Activated CD8-positive, alpha-beta T cell treated with anti-CD3 and anti-CD28 coated beads, Interleukin-2, amount 10 ng/mL, durations not matched to agents 7 days and 5 days (primary cell): ENCODE measurements around the gene SCN4B. TPM values are rescaled to one million over a fixed set of nuclear protein-coding genes. Genes with fewer than 3 reads are reported as not detected.

Experiments
- ATAC-seq: fragments of 150-1000 bp; cut with Tn5 transposase; one replicate; pipeline ENCODE4 v1.10.0; 2021; ENCODE audit warnings: moderate library complexity
- CTCF ChIA-PET: fragments of 350-600 bp; sonication (Branson Sonifier 250); formaldehyde crosslinking; loops from one replicate; lab custom pipeline; 2021; ENCODE audit warnings: antibody characterized with exemption; lab: Charles Lee
- POLR2A ChIA-PET: fragments of 350-600 bp; sonication (Branson Sonifier 250); formaldehyde crosslinking; loops from one replicate; lab custom pipeline; 2021; ENCODE audit warnings: antibody characterized with exemption; lab: Charles Lee
- DNase-seq: peaks from one replicate; pipeline ENCODE4 v3.0.0-alpha.2; 2020
- H3K27ac Mint-ChIP-seq: one replicate; pipeline ENCODE4 v1.8.0; 2021; ENCODE audit warnings: mild to moderate bottlenecking, mixed read lengths
- H3K27me3 Mint-ChIP-seq: one replicate; pipeline ENCODE4 v1.8.0; 2021; ENCODE audit warnings: low read depth, mixed read lengths
- H3K36me3 Mint-ChIP-seq: one replicate; pipeline ENCODE4 v1.8.0; 2021; ENCODE audit warnings: low read depth, mixed read lengths
- H3K4me1 Mint-ChIP-seq: one replicate; pipeline ENCODE4 v1.8.0; 2021; ENCODE audit warnings: low read depth, mixed read lengths
- H3K4me3 Mint-ChIP-seq: one replicate; pipeline ENCODE4 v1.8.0; 2021; ENCODE audit warnings: mild to moderate bottlenecking, mixed read lengths
- H3K9me3 Mint-ChIP-seq: one replicate; pipeline ENCODE4 v1.8.0; 2022; ENCODE audit warnings: mixed read lengths; ENCODE audit not compliant: insufficient read depth
- total RNA-seq, 2 experiments: library from RNA; stranded (reverse); gene quantifications; one replicate each; pipeline ENCODE4 v1.2.3, GENCODE V29; 2021

SCN4B gene
- total RNA-seq, 2 experiments from 2014 or later = 0.05 TPM

DNA sequence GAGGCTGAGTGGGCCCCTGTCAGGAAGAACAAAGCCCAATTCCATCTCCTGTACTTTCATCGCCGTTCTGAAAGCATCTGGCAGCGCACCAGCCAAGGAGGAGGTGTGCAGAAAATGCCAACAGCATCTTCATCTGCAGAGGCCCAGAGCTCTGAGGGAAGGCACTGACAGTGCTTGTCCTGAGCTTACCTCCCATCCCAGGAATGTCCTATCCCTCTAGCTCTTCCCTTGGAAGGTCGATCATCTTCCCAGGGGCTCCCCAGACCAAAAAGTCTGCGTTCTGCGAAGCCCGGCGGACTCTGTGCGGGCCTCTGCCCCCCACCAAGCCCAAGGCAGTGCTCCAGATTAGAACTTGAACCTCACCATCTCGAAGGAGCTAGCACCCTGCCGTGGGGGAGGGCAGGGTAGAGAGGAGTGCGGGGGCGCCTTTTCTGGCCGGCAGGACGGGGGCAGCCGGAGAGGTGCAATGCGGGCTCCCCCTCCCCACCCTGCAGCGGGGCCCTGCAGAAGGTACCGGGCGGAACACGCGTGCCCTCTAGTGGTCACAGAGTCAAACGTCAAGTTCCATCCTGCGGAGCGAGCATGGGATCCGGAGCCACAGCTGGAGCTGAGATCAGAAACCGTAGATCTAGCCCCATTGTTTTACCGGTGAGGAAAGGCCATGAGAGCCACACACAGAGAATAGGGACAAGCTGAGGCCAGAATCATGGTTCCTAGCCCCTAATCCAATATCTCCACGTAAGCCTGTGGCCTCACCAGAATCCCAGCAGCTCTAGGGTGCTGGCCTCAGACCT is 18.8 kb upstream of the SCN4B start:
- Mint-ChIP-seq H3K27ac (no peak overlapping the region), H3K4me3 (no peak overlapping the region), H3K36me3 (no peaks in the 10 kb centered on the region), H3K27me3 (peaks cover 16% of the 10 kb centered on the region), H3K9me3 (no peaks in the 10 kb centered on the region), H3K4me1 (peaks cover 10% of the 10 kb centered on the region)
- ChIA-PET POLR2A (interaction anchor here (0.9 kb wide), 1 partner anchor 15 kb away, joined by 4 read pairs; no protein-coding TSS in a partner anchor), CTCF (interaction anchor here (0.6 to 4.6 kb wide), 67 partner anchors 8 to 715 kb away, joined by 3 to 100 read pairs (median 4); partner anchors contain the start of gene SCN4B)
- DNase-seq (peak; percentile 82), ATAC-seq (peak; percentile 90)

DNA sequence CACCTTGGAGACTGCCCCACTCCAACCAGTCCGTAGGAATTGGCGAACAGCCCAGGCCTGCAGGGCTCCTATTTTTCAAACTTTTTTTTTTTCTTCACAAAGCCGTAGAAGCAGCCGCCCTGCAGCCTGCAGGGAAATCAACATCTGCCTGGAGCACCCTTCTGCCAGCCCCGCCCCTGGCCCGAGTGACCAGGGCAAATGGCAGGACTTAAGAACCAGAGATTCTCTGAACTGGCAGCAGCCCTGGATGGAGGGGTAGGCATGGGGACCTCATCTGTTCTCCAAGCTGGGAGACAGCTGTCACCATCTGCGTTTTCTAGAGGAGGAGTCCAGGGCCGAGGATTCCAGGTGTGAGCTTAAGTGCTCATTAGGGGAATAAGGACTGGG is 18.3 kb upstream of the SCN4B start:
- Mint-ChIP-seq H3K4me3 (no peak overlapping the region), H3K9me3 (no peaks in the 10 kb centered on the region), H3K27ac (no peak overlapping the region), H3K27me3 (peaks cover 10% of the 10 kb centered on the region), H3K4me1 (peaks cover 10% of the 10 kb centered on the region), H3K36me3 (no peaks in the 10 kb centered on the region)
- ChIA-PET POLR2A (interaction anchor here (0.9 kb wide), 1 partner anchor 14 kb away, joined by 4 read pairs; no protein-coding TSS in a partner anchor), CTCF (interaction anchor here (0.7 to 4.6 kb wide), 48 partner anchors 10 to 441 kb away, joined by 3 to 100 read pairs (median 5); partner anchors contain the start of gene SCN4B)
- ATAC-seq (no peak), DNase-seq (no peak)

DNA sequence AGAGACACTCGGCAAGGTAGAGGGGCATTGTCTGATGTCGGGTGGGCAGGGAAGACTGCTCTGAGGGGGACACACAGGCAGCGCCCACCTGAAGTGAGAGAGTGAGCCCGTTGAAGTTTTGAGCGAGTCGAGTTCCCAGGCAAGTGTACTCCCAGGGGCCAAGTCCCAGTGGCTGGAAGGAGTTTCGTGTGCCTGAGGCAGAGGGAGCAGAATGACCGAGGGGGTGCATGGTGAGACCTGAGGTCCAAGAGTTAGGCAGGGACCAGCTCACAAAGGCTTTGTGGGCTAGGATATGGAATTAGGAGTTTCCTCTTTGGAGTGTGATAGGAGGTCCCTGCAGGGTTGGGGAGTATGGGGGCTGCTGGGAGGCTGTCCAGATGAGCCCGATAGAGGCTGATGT is 17.6 kb upstream of the SCN4B start:
- ChIA-PET POLR2A (no interaction called here), CTCF (interaction anchor here (0.6 to 4.6 kb wide), 7 partner anchors 11 to 134 kb away, joined by 3 to 100 read pairs (median 26); partner anchors contain the start of gene CD3E)
- Mint-ChIP-seq H3K36me3 (no peaks in the 10 kb centered on the region), H3K4me1 (peaks cover 6% of the 10 kb centered on the region), H3K9me3 (no peaks in the 10 kb centered on the region), H3K27ac (no peak overlapping the region), H3K27me3 (peaks cover 7% of the 10 kb centered on the region), H3K4me3 (no peak overlapping the region)
- ATAC-seq (no peak), DNase-seq (no peak)

DNA sequence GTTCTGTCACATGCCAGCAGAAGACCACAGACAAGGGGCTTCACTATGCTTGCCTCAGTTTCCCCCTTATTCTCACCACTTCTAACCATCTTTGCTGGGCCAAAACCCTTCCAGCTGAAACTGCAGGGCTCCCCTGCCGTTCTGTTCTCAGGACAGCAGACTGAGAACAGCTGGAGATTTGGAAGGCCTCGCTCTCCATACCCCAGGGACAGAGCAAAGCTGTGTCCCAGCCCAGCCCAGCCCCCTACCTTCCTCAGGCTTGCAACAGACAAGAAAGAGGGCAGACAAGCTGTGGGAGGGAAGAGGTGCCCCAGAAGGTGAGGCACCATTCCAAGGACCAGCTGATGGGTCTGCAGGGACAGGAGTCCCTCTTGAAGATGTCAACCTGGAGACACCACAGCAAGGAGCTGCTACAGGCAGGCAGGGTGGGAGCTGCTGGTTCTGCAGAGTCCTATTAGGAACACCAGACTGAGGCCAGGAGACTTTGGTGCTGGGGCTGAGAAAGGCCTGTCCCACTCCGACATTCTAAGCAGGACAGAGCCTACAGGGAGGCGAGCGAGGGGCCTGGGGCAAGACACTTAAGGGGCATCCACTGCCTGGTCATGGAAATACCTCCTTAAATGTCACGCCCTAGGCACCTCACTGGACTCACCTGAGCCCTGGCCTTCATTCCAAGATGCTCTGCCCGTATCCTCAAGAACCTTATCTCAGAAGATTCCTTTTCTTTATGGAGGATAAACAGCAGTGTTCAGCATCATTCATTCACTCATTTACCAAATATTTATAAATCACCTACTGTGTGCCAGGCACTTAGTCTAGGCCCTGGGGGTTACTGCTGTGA is 16.9 kb upstream of the SCN4B start:
- no peaks in the 10 kb centered on the region for H3K9me3 Mint-ChIP-seq
- peaks cover 9% of the 10 kb centered on the region for H3K27me3 Mint-ChIP-seq
- H3K4me1 Mint-ChIP-seq = peaks cover 6% of the 10 kb centered on the region
- no peak for ATAC-seq
- H3K36me3 Mint-ChIP-seq = no peaks in the 10 kb centered on the region
- ChIA-PET CTCF (interaction anchor here (0.9 to 4.6 kb wide), 5 partner anchors 11 to 135 kb away, joined by 3 to 100 read pairs (median 44); partner anchors contain the start of gene CD3E), POLR2A (no interaction called here)
- H3K27ac Mint-ChIP-seq = no peak overlapping the region
- no peak for DNase-seq
- no peak overlapping the region for H3K4me3 Mint-ChIP-seq

DNA sequence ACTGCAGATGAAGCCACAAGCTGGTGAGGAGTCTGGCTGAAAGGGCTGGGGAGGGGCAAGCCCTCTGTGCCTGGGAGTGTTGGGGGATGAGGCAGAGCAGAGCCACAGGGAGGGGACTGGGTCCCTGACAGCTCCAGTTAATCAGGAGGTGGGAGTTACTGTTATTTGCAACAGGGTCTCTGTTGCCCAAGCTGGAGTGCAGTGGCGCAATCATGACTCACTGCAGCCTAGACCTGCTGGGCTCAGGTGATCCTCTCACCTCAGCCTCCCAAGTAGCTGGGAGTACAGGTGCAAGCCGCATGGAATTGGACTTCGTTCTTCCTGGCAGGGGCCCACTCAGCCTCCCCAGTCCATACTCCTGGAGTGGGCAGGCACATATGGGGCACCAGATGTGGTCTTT is 16.1 kb upstream of the SCN4B start:
- no peak overlapping the region for H3K27ac Mint-ChIP-seq
- peaks cover 11% of the 10 kb centered on the region for H3K27me3 Mint-ChIP-seq
- no peak for ATAC-seq
- H3K36me3 Mint-ChIP-seq = no peaks in the 10 kb centered on the region
- H3K4me3 Mint-ChIP-seq = no peak overlapping the region
- CTCF ChIA-PET = interaction anchor here (0.5 to 4.6 kb wide), 2 partner anchors 23 to 742 kb away, joined by 3 to 100 read pairs; no protein-coding TSS in a partner anchor
- no peaks in the 10 kb centered on the region for H3K9me3 Mint-ChIP-seq
- DNase-seq = no peak
- POLR2A ChIA-PET = no interaction called here
- peaks cover 6% of the 10 kb centered on the region for H3K4me1 Mint-ChIP-seq

DNA sequence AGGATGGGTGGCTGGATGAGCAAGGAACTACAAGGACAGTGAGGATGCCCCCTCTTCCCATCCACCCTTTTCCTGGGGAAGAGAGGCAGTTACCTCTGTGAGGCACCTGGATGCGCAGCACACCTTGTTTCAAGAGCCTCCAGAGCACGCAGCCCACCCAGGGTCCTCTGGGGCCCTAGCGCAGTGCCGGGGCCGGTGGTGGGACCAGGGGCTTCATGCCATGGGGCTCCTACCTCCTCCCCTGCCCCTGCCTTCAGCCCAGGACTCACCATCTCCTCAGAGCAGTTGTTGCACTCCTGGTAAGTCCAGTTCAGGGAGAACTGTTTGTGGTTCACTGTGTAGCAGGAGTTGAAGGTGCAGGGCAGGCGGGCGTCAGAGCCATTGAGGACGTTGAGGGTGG is 15.7 kb upstream of the SCN4B start:
- no peak for DNase-seq
- no peak overlapping the region for H3K27ac Mint-ChIP-seq
- ChIA-PET CTCF (interaction anchor here (1.3 to 4.6 kb wide), 2 partner anchors 22 to 89 kb away, joined by 3 to 100 read pairs; no protein-coding TSS in a partner anchor), POLR2A (no interaction called here)
- no peak for ATAC-seq
- no peak overlapping the region for H3K4me3 Mint-ChIP-seq
- peaks cover 6% of the 10 kb centered on the region for H3K4me1 Mint-ChIP-seq
- no peaks in the 10 kb centered on the region for H3K36me3 Mint-ChIP-seq
- H3K9me3 Mint-ChIP-seq = no peaks in the 10 kb centered on the region
- H3K27me3 Mint-ChIP-seq = peaks cover 15% of the 10 kb centered on the region

DNA sequence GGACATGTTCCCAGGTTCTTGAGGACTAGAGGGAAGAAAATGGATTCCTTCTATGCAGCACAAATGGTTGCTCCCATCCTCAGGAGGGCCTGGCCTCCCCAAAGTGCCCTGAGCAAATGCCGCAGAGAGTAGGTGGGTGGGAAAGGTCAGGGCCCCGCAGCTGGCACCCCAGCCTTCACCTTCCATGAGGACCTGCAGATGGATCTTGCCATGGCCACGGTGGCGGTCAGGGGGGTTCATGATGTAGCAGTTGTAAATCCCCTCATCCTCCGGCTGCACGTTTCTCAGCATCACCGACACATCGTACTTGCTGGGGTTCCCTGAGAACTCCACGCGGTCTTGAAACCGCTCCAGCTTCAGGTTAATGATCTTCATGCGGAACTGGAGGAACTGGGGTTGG is 15.3 kb upstream of the SCN4B start:
- ATAC-seq (no peak), DNase-seq (no peak)
- ChIA-PET POLR2A (interaction anchor here (0.8 kb wide), 1 partner anchor 30 kb away, joined by 3 read pairs; no protein-coding TSS in a partner anchor), CTCF (interaction anchor here (1.3 kb wide), 1 partner anchor 89 kb away, joined by 3 read pairs; no protein-coding TSS in a partner anchor)
- no peaks in the 10 kb centered on the region for H3K36me3 Mint-ChIP-seq
- H3K27ac Mint-ChIP-seq = no peak overlapping the region
- H3K4me3 Mint-ChIP-seq = no peak overlapping the region
- peaks cover 6% of the 10 kb centered on the region for H3K4me1 Mint-ChIP-seq
- peaks cover 18% of the 10 kb centered on the region for H3K27me3 Mint-ChIP-seq
- no peaks in the 10 kb centered on the region for H3K9me3 Mint-ChIP-seq

DNA sequence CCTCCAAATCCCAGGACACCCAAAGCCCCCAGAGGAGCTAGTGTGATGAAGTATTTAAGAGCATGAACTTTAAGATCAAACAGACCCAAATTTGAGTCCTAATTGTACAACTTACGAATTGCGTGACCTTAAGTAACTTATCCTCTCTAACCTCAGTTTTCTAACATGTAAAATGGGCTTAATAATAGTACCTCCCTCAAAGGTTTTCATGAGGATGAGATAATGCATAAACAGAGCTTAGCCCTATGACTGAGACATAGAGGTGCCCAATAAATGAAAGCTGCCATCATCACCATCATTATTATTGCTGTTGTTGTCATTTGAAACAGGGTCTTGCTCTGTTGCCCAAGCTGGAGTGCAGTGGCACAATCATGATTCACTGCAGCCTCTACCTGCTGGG is 14.6 kb upstream of the SCN4B start:
- no peak for DNase-seq
- no peak overlapping the region for H3K27ac Mint-ChIP-seq
- H3K36me3 Mint-ChIP-seq = no peaks in the 10 kb centered on the region
- ATAC-seq = no peak
- peaks cover 23% of the 10 kb centered on the region for H3K27me3 Mint-ChIP-seq
- no peaks in the 10 kb centered on the region for H3K9me3 Mint-ChIP-seq
- ChIA-PET POLR2A (interaction anchor here (0.8 kb wide), 1 partner anchor 30 kb away, joined by 3 read pairs; no protein-coding TSS in a partner anchor), CTCF (interaction anchor here (1.3 kb wide), 1 partner anchor 90 kb away, joined by 3 read pairs; no protein-coding TSS in a partner anchor)
- no peak overlapping the region for H3K4me3 Mint-ChIP-seq
- peaks cover 6% of the 10 kb centered on the region for H3K4me1 Mint-ChIP-seq

DNA sequence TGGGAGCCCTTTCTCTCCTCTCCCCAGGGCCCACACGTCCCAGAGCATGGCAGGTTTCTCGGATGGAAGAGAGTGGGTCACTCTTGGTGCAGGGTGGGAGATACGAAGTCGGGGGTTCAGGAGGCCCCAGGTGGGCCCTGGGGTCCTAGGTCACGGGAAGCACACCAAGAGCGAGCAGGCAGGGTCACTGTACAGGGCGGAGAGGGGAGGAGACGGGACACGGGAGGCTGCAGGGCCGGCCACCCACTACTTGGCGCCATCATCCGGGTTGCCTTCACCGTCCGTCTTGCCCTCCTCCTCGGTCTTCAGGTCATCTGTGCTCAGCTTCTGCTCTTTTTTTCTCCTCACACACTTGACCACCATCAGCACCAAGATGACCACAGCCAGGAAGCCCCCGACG is 14.0 kb upstream of the SCN4B start:
- Mint-ChIP-seq H3K27ac (no peak overlapping the region), H3K27me3 (peaks cover 25% of the 10 kb centered on the region), H3K4me1 (peaks cover 3% of the 10 kb centered on the region), H3K4me3 (no peak overlapping the region), H3K36me3 (no peaks in the 10 kb centered on the region), H3K9me3 (no peaks in the 10 kb centered on the region)
- DNase-seq (no peak), ATAC-seq (no peak)
- CTCF ChIA-PET = no interaction called here
- POLR2A ChIA-PET = no interaction called here

DNA sequence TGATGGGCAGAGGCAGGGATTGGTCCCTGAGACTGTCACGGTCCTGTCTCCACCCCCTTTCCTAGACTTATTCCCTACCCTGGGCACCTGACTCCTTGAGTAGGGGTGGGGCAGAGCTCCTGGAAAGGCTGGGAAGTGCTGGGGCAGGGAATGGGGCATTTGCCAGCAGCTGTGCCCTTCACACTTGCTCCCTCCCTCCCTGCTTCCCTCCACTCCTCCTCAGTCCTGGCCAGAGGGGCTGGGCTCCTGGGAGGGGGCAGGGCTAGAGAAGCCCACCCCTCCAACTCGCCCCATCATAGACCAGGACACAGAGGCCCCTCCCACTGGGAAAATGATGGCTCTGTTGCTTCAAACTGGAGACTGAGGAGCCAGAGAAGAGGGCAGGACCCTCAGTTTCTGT is 12.3 kb upstream of the SCN4B start:
- Mint-ChIP-seq H3K36me3 (no peaks in the 10 kb centered on the region), H3K4me3 (no peak overlapping the region), H3K4me1 (no peaks in the 10 kb centered on the region), H3K27me3 (peaks cover 26% of the 10 kb centered on the region), H3K27ac (no peak overlapping the region), H3K9me3 (no peaks in the 10 kb centered on the region)
- POLR2A ChIA-PET = no interaction called here
- DNase-seq (no peak), ATAC-seq (no peak)
- CTCF ChIA-PET = no interaction called here

DNA sequence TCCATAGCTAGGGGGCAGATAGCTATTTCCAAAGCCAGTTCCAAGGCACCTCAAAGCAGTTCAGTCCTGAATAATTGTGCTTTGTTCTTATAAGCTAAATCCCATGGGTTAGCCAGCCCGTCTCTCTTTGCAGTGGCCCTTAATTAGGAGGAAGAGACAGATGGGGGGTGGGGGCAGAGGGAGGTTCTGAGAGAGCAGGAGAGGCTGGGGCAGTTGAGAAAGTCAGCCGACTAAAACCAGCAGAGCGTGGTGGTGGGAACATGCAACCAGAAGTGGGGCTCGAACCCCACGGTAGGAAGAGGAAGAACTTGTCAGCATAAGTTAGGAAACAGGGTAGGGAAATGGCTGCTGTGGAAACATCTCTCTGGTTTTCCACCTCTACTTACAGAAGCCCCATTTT is 10.9 kb upstream of the SCN4B start:
- no peak overlapping the region for H3K27ac Mint-ChIP-seq
- peaks cover 38% of the 10 kb centered on the region for H3K27me3 Mint-ChIP-seq

More for the DNA sequence above, 10.9 kb upstream of the SCN4B start:
- no peaks in the 10 kb centered on the region for H3K4me1 Mint-ChIP-seq
- H3K4me3 Mint-ChIP-seq = no peak overlapping the region
- H3K9me3 Mint-ChIP-seq = no peaks in the 10 kb centered on the region
- ATAC-seq (no peak), DNase-seq (no peak)
- ChIA-PET CTCF (interaction anchor here (1.4 kb wide), 1 partner anchor 8 kb away, joined by 6 read pairs; no protein-coding TSS in a partner anchor), POLR2A (no interaction called here)
- H3K36me3 Mint-ChIP-seq = no peaks in the 10 kb centered on the region
